Psoas muscle (tissue), 8 donors: ENCODE measurements around the gene NOTCH3. TPM values are rescaled to one million over a fixed set of nuclear protein-coding genes. Genes with fewer than 3 reads are reported as not detected.

Experiments used
- ATAC-seq, 4 donors: fragments of 200-7000 bp; cut with Tn5 transposase; one replicate each; pipeline ENCODE4 v1.9.1; 2020; ENCODE audit warnings: moderate library complexity in 3 of 4, mild to moderate bottlenecking in 2 of 4
- DNase-seq, 2 donors: peaks; one replicate each; pipeline ENCODE4 v3.0.0-alpha.2; 2020
- H3K27ac ChIP-seq: fragments of 200-600 bp; one replicate; pipeline ENCODE4 v1.8.0; 2022
- H3K27me3 ChIP-seq, 3 donors: fragments of 200-600 bp in 1 of 3; one replicate each; pipeline versions ENCODE4 v1.6.1 to v1.8.0; 2013 to 2022; ENCODE audit warnings: low read length in 2 of 3, mild to moderate bottlenecking in 2 of 3, moderate library complexity in 1 of 3; ENCODE audit not compliant: insufficient read depth in 3 of 3
- H3K36me3 ChIP-seq, 2 donors: fragments of 200-600 bp in 1 of 2; one replicate each; pipeline versions ENCODE4 v1.6.1 to v1.8.0; 2013 to 2022; ENCODE audit warnings: low read depth in 1 of 2, mild to moderate bottlenecking in 1 of 2, moderate library complexity in 1 of 2; ENCODE audit not compliant: insufficient read depth in 1 of 2
- H3K4me1 ChIP-seq: fragments of 200-600 bp; one replicate; pipeline ENCODE4 v1.8.0; 2022
- H3K4me3 ChIP-seq: fragments of 200-600 bp; one replicate; pipeline ENCODE4 v1.8.0; 2022; ENCODE audit warnings: mild to moderate bottlenecking
- H3K9me3 ChIP-seq: fragments of 200-600 bp; one replicate; pipeline ENCODE4 v1.8.0; 2022
- CTCF ChIP-seq: fragments of 200-600 bp; IDR thresholded peaks from one replicate; pipeline ENCODE4 v1.8.0; 2022; ENCODE audit warnings: antibody characterized with exemption
- WGBS, 3 donors: extraction: QIAGEN DNeasy Blood & Tissue Kit; methylation state at CpG; one replicate each; pipeline versions ENCODE4 v1.1.6 to v1.1.7; 2013; 5-methylcytosine and 5-hydroxymethylcytosine counted together
- intact Hi-C, 2 donors: fragments of 100-400 bp; cut with DNase I; formaldehyde crosslinking; loops; one replicate each; pipeline versions ENCODE4 v1.11.0 to v1.14.2; 2022
- polyA plus RNA-seq, 3 donors: library from polyadenylated mRNA; stranded (reverse); fragments of 200-250 nt; gene quantifications; one replicate each; pipeline ENCODE4 v1.2.3, GENCODE V29; 2013
- total RNA-seq, 4 donors: library from RNA; stranded (reverse); fragmentation: NEBNext Ultra II Directional in 2 of 4; extraction: Animal tissue kit (Norgen Biotek cat#: 25700) in 2 of 4; gene quantifications; one replicate each; pipeline versions ENCODE4 v1.2.1 to v1.2.4, GENCODE V29; 2021 to 2023
- donor health status: healthy with polysubstance abuse.
- donor health status: DM: no; HTN: no; CAD: no; lungs with moderate emphysema.
- donor health status: Bipolar disorder and iron deficiency.
- donor health status: healthy.
- donor health status: DM: yes; HTN: yes; CAD: no.
- donor health status: DM: no; HTN: no; CAD: no.
- donor health status: DM: no; HTN: no; CAD: no.
- donor health status: DM: yes; HTN: yes; CAD: no.

Gene NOTCH3
- total and polyA plus RNA-seq, 7 donors, result 8.2 to 80.8 (median 29.4) TPM

GRCh38 chr19:15144046-15144646 lies 56.6 kb downstream of the NOTCH3 start:
- intact Hi-C loops, result no loop called here
- H3K27me3 ChIP-seq, result no peaks in the 10 kb centered on the region
- ATAC-seq (no peak), DNase-seq (no peak)
- H3K4me1 ChIP-seq, result no peaks in the 10 kb centered on the region
- 92 to 93% (median 92%) methylated on average over 1 of the region's 1 CpG for WGBS, 3 donors
- no peak for TF ChIP-seq CTCF
- H3K27ac ChIP-seq, result no peak overlapping the region
- H3K9me3 ChIP-seq, result no peaks in the 10 kb centered on the region
- H3K36me3 ChIP-seq, result no peaks in the 10 kb centered on the region
- H3K4me3 ChIP-seq, result no peak overlapping the region

- TF ChIP-seq CTCF, result no peak
- H3K36me3 ChIP-seq, result no peaks in the 10 kb centered on the region
- 85 to 89% (median 87%) methylated on average over 5 of the region's 5 CpGs for WGBS, 3 donors
- no peaks in the 10 kb centered on the region for H3K27me3 ChIP-seq
- no peak overlapping the region for H3K4me3 ChIP-seq
- ATAC-seq (no peak), DNase-seq (no peak)
- intact Hi-C loops, result no loop called here
- H3K9me3 ChIP-seq, result no peaks in the 10 kb centered on the region
- H3K27ac ChIP-seq, result no peak overlapping the region
- no peaks in the 10 kb centered on the region for H3K4me1 ChIP-seq
Measured at GRCh38 chr19:15142313-15142712, 58.5 kb downstream of the NOTCH3 start.

- Histone ChIP-seq H3K27ac (no peak overlapping the region), H3K4me1 (no peaks in the 10 kb centered on the region), H3K4me3 (no peak overlapping the region), H3K27me3 (no peaks in the 10 kb centered on the region), H3K9me3 (no peaks in the 10 kb centered on the region), H3K36me3 (no peaks in the 10 kb centered on the region)
- 91 to 93% (median 92%) methylated on average over 25 of the region's 25 CpGs for WGBS, 3 donors
- ATAC-seq (no peak), DNase-seq (no peak)
- intact Hi-C loops, result no loop called here
- no peak for TF ChIP-seq CTCF
Measured at GRCh38 chr19:15141143-15141542, 59.7 kb downstream of the NOTCH3 start.

- intact Hi-C loops, result no loop called here
- H3K27ac ChIP-seq, result no peak overlapping the region
- ATAC-seq (no peak), DNase-seq (no peak)
- no peaks in the 10 kb centered on the region for H3K4me1 ChIP-seq
- H3K36me3 ChIP-seq, result no peaks in the 10 kb centered on the region
- H3K4me3 ChIP-seq, result no peak overlapping the region
- no peaks in the 10 kb centered on the region for H3K27me3 ChIP-seq
- TF ChIP-seq CTCF, result no peak
- H3K9me3 ChIP-seq, result no peaks in the 10 kb centered on the region
- WGBS, 3 donors, result 80 to 97% (median 88%) methylated on average over 1 of the region's 1 CpG
Measured at GRCh38 chr19:15138427-15138826, 62.4 kb downstream of the NOTCH3 start.

- intact Hi-C loops, result no loop called here
- ATAC-seq, result no peak
Measured at GRCh38 chr19:15137777-15138176, 63.0 kb downstream of the NOTCH3 start.

More at GRCh38 chr19:15137777-15138176, 63.0 kb downstream of the NOTCH3 start:
- Histone ChIP-seq H3K4me1 (no peaks in the 10 kb centered on the region), H3K27me3 (no peaks in the 10 kb centered on the region), H3K27ac (no peak overlapping the region), H3K9me3 (no peaks in the 10 kb centered on the region), H3K36me3 (no peaks in the 10 kb centered on the region), H3K4me3 (no peak overlapping the region)
- TF ChIP-seq CTCF, result no peak
- DNase-seq, result no peak
